CD4-positive, CD25-positive, alpha-beta regulatory T cell (primary cell): ENCODE data around the gene TULP4. TPM values are rescaled to one million over a fixed set of nuclear protein-coding genes. Genes with fewer than 3 reads are reported as not detected.

ENCODE experiments used
- ATAC-seq, 2 donors: fragments of 150-1000 bp; cut with Tn5 transposase; one replicate each; pipeline ENCODE4 v1.10.0; 2021; ENCODE audit warnings: low read depth in 2 of 2, moderate number of reproducible peaks in 2 of 2, moderate library complexity in 1 of 2
- DNase-seq, 3 donors: peaks; one replicate each; pipeline versions ENCODE4 v3.0.0 to v3.0.0-alpha.2; 2012 to 2022; ENCODE audit warnings: mixed read lengths in 1 of 3
- H3K27ac ChIP-seq: one replicate; pipeline ENCODE4 v1.7.0; 2013; ENCODE audit warnings: mild to moderate bottlenecking, low read length; ENCODE audit not compliant: insufficient read depth, poor library complexity, severe bottlenecking
- H3K27me3 ChIP-seq: one replicate; pipeline ENCODE4 v1.7.0; 2013; ENCODE audit warnings: low read length; ENCODE audit not compliant: control insufficient read depth, insufficient read depth
- H3K36me3 ChIP-seq: one replicate; pipeline ENCODE4 v1.7.0; 2013; ENCODE audit warnings: mild to moderate bottlenecking, low read length, moderate library complexity; ENCODE audit not compliant: control insufficient read depth, insufficient read depth
- H3K4me1 ChIP-seq: 2 replicates; pipeline ENCODE4 v1.7.0; 2013; ENCODE audit warnings: mild to moderate bottlenecking, low read length; ENCODE audit not compliant: insufficient read depth, control insufficient read depth, poor library complexity, severe bottlenecking
- H3K4me3 ChIP-seq: one replicate; pipeline ENCODE4 v1.7.0; 2013; ENCODE audit warnings: low read depth, mild to moderate bottlenecking, low read length, moderate library complexity
- H3K9me3 ChIP-seq, 2 experiments: 1 replicate in 1 of 2; 2 replicates in 1 of 2; pipeline ENCODE4 v1.7.0; 2013; ENCODE audit warnings: low read length in 2 of 2, mild to moderate bottlenecking in 1 of 2, moderate library complexity in 1 of 2; ENCODE audit not compliant: control insufficient read depth in 2 of 2
- H3K27ac Mint-ChIP-seq, 3 donors: one replicate each; pipeline ENCODE4 v1.8.0; 2020 to 2022; ENCODE audit warnings: mild to moderate bottlenecking in 3 of 3, mixed read lengths in 3 of 3, moderate library complexity in 2 of 3
- H3K27me3 Mint-ChIP-seq: one replicate; pipeline ENCODE4 v1.8.0; 2022; ENCODE audit warnings: mild to moderate bottlenecking, mixed read lengths
- H3K36me3 Mint-ChIP-seq: one replicate; pipeline ENCODE4 v1.8.0; 2020; ENCODE audit warnings: mixed read lengths
- H3K4me1 Mint-ChIP-seq, 4 donors: one replicate each; pipeline ENCODE4 v1.8.0; 2020 to 2022; ENCODE audit warnings: mixed read lengths in 4 of 4, mild to moderate bottlenecking in 1 of 4
- H3K4me3 Mint-ChIP-seq, 4 donors: one replicate each; pipeline ENCODE4 v1.8.0; 2020 to 2022; ENCODE audit warnings: mild to moderate bottlenecking in 4 of 4, mixed read lengths in 4 of 4, moderate library complexity in 3 of 4
- H3K9me3 Mint-ChIP-seq, 7 donors: one replicate each; pipeline ENCODE4 v1.8.0; 2020 to 2022; ENCODE audit warnings: mixed read lengths in 7 of 7, mild to moderate bottlenecking in 3 of 7, moderate library complexity in 2 of 7
- polyA plus RNA-seq, 4 donors: library from polyadenylated mRNA; unstranded; fragments of 300-500 nt; fragmentation: Illumina TruSeq; gene quantifications; one replicate each; pipeline ENCODE4 v1.2.3, GENCODE V29; 2021
- total RNA-seq: library from RNA; stranded (reverse); gene quantifications from one replicate; pipeline ENCODE4 v1.2.3, GENCODE V29; 2022

The TULP4 gene
- total and polyA plus RNA-seq, 5 donors from 2014 or later = 43.3 to 158 (median 56.0) TPM

- H3K4me1 ChIP-seq = no peaks in the 10 kb centered on the region
- H3K27me3 Mint-ChIP-seq = no peaks in the 10 kb centered on the region
- no peaks in the 10 kb centered on the region for H3K27me3 ChIP-seq
- no peak overlapping the region for H3K27ac ChIP-seq
- DNase-seq = no peak
- H3K27ac Mint-ChIP-seq = peak overlapping the region in 2 of 3 donors; percentile 15 to 71
- peaks cover 0 to 4% (median 0%) of the 10 kb centered on the region in 4 donors for H3K4me1 Mint-ChIP-seq
- peaks cover 51% of the 10 kb centered on the region for H3K36me3 Mint-ChIP-seq
- H3K4me3 ChIP-seq = no peak overlapping the region
- no peak overlapping the region for H3K4me3 Mint-ChIP-seq
- ATAC-seq = no peak
- H3K36me3 ChIP-seq = peaks cover 41% of the 10 kb centered on the region
- H3K9me3 Mint-ChIP-seq = peaks cover 0 to 2% (median 0%) of the 10 kb centered on the region in 7 donors
- H3K9me3 ChIP-seq = no peaks in the 10 kb centered on the region
These were observed 173.2 kb downstream of the TULP4 start for GRCh38 chr6:158485431-158485830.

- Mint-ChIP-seq H3K27me3 (no peaks in the 10 kb centered on the region), H3K9me3 (no peaks in the 10 kb centered on the region), H3K4me3 (no peak overlapping the region), H3K4me1 (peaks cover 0 to 4% (median 0%) of the 10 kb centered on the region in 4 donors), H3K36me3 (peaks cover 42% of the 10 kb centered on the region), H3K27ac (no peak overlapping the region)
- no peaks in the 10 kb centered on the region for H3K27me3 ChIP-seq
- no peak overlapping the region for H3K4me3 ChIP-seq
- H3K9me3 ChIP-seq = no peaks in the 10 kb centered on the region
- DNase-seq (no peak), ATAC-seq (no peak)
- H3K36me3 ChIP-seq = peaks cover 22% of the 10 kb centered on the region
- no peak overlapping the region for H3K27ac ChIP-seq
- no peaks in the 10 kb centered on the region for H3K4me1 ChIP-seq
These were observed 175.2 kb downstream of the TULP4 start for GRCh38 chr6:158487495-158487894.

GRCh38 chr6:158488065-158488464, 175.8 kb downstream of the TULP4 start:
- no peaks in the 10 kb centered on the region for H3K27me3 ChIP-seq
- H3K4me1 ChIP-seq = no peaks in the 10 kb centered on the region
- peaks cover 22% of the 10 kb centered on the region for H3K36me3 ChIP-seq
- H3K27ac Mint-ChIP-seq = no peak overlapping the region
- H3K9me3 Mint-ChIP-seq = no peaks in the 10 kb centered on the region
- H3K36me3 Mint-ChIP-seq = peaks cover 45% of the 10 kb centered on the region
- peaks cover 0 to 4% (median 0%) of the 10 kb centered on the region in 4 donors for H3K4me1 Mint-ChIP-seq
- H3K27me3 Mint-ChIP-seq = no peaks in the 10 kb centered on the region
- H3K4me3 Mint-ChIP-seq = no peak overlapping the region
- no peak for DNase-seq
- H3K27ac ChIP-seq = no peak overlapping the region
- H3K9me3 ChIP-seq = no peaks in the 10 kb centered on the region
- no peak overlapping the region for H3K4me3 ChIP-seq
- no peak for ATAC-seq

GRCh38 chr6:158489441-158489840, 177.2 kb downstream of the TULP4 start:
- H3K27ac Mint-ChIP-seq = peak overlapping the region in 1 of 3 donors; percentile 3
- ATAC-seq = no peak

GRCh38 chr6:158492881-158493280, 180.6 kb downstream of the TULP4 start:
- Histone ChIP-seq H3K9me3 (no peaks in the 10 kb centered on the region), H3K36me3 (peaks cover 45% of the 10 kb centered on the region), H3K27me3 (no peaks in the 10 kb centered on the region), H3K4me1 (no peaks in the 10 kb centered on the region), H3K4me3 (no peak overlapping the region), H3K27ac (no peak overlapping the region)
- peaks cover 37% of the 10 kb centered on the region for H3K36me3 Mint-ChIP-seq
- H3K27me3 Mint-ChIP-seq = no peaks in the 10 kb centered on the region
- ATAC-seq (no peak), DNase-seq (no peak)
- H3K9me3 Mint-ChIP-seq = no peaks in the 10 kb centered on the region
- H3K4me1 Mint-ChIP-seq = no peaks in the 10 kb centered on the region
- H3K4me3 Mint-ChIP-seq = no peak overlapping the region
- no peak overlapping the region for H3K27ac Mint-ChIP-seq

More at GRCh38 chr6:158489441-158489840, 177.2 kb downstream of the TULP4 start:
- Mint-ChIP-seq H3K36me3 (peaks cover 46% of the 10 kb centered on the region), H3K9me3 (no peaks in the 10 kb centered on the region), H3K4me3 (no peak overlapping the region), H3K27me3 (no peaks in the 10 kb centered on the region), H3K4me1 (peaks cover 0 to 4% (median 0%) of the 10 kb centered on the region in 4 donors)
- H3K27me3 ChIP-seq = no peaks in the 10 kb centered on the region
- DNase-seq = no peak
- no peak overlapping the region for H3K27ac ChIP-seq
- no peaks in the 10 kb centered on the region for H3K9me3 ChIP-seq
- H3K4me1 ChIP-seq = no peaks in the 10 kb centered on the region
- peaks cover 25% of the 10 kb centered on the region for H3K36me3 ChIP-seq
- H3K4me3 ChIP-seq = no peak overlapping the region

- Histone ChIP-seq H3K4me3 (no peak overlapping the region), H3K4me1 (no peaks in the 10 kb centered on the region), H3K9me3 (no peaks in the 10 kb centered on the region), H3K27ac (no peak overlapping the region), H3K27me3 (no peaks in the 10 kb centered on the region), H3K36me3 (peaks cover 79% of the 10 kb centered on the region)
- H3K4me3 Mint-ChIP-seq = no peak overlapping the region
- DNase-seq (no peak), ATAC-seq (no peak)
- no peaks in the 10 kb centered on the region for H3K27me3 Mint-ChIP-seq
- H3K4me1 Mint-ChIP-seq = no peaks in the 10 kb centered on the region
- no peak overlapping the region for H3K27ac Mint-ChIP-seq
- H3K9me3 Mint-ChIP-seq = no peaks in the 10 kb centered on the region
- H3K36me3 Mint-ChIP-seq = peaks cover 51% of the 10 kb centered on the region
These were observed 184.4 kb downstream of the TULP4 start for GRCh38 chr6:158496700-158497099.

- Histone ChIP-seq H3K27ac (no peak overlapping the region), H3K27me3 (no peaks in the 10 kb centered on the region), H3K4me1 (no peaks in the 10 kb centered on the region), H3K36me3 (peaks cover 77% of the 10 kb centered on the region), H3K9me3 (no peaks in the 10 kb centered on the region), H3K4me3 (no peak overlapping the region)
- Mint-ChIP-seq H3K27ac (no peak overlapping the region), H3K4me1 (no peaks in the 10 kb centered on the region), H3K27me3 (no peaks in the 10 kb centered on the region), H3K9me3 (no peaks in the 10 kb centered on the region), H3K4me3 (no peak overlapping the region), H3K36me3 (peaks cover 45% of the 10 kb centered on the region)
- no peak for ATAC-seq
- DNase-seq = no peak
These were observed 185.4 kb downstream of the TULP4 start for GRCh38 chr6:158497620-158498019.

GRCh38 chr6:158498362-158498761, 186.1 kb downstream of the TULP4 start:
- Mint-ChIP-seq H3K4me3 (no peak overlapping the region), H3K4me1 (no peaks in the 10 kb centered on the region), H3K27ac (peak overlapping the region in 1 of 3 donors; percentile 57), H3K9me3 (no peaks in the 10 kb centered on the region), H3K36me3 (peaks cover 49% of the 10 kb centered on the region), H3K27me3 (no peaks in the 10 kb centered on the region)
- Histone ChIP-seq H3K27me3 (no peaks in the 10 kb centered on the region), H3K36me3 (peaks cover 71% of the 10 kb centered on the region), H3K4me3 (no peak overlapping the region), H3K9me3 (no peaks in the 10 kb centered on the region), H3K27ac (no peak overlapping the region), H3K4me1 (no peaks in the 10 kb centered on the region)
- no peak for ATAC-seq
- no peak for DNase-seq
